ENCODE results near the gene TGFBR3.

DNA sequence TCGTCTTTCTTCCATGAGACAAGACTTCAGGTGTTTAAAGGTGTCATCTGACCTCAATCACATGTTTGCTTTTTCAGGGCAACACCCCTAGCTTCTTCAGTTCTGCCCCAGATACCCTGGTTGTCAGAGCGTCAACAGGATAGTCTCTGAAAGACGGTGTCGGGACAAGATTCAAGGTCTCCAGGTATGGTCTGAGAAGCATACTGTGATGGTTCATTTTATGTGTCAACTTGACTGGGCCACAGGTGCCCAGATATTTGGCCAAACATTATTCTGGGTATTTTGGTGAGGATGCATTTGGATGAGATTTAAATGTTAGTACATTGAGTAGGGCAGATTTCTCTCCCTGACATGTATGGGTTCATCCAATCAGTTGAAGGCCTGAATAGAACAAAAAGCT, 148.3 kb downstream of the TGFBR3 start:
- TF ChIP-seq, protein P1, sequence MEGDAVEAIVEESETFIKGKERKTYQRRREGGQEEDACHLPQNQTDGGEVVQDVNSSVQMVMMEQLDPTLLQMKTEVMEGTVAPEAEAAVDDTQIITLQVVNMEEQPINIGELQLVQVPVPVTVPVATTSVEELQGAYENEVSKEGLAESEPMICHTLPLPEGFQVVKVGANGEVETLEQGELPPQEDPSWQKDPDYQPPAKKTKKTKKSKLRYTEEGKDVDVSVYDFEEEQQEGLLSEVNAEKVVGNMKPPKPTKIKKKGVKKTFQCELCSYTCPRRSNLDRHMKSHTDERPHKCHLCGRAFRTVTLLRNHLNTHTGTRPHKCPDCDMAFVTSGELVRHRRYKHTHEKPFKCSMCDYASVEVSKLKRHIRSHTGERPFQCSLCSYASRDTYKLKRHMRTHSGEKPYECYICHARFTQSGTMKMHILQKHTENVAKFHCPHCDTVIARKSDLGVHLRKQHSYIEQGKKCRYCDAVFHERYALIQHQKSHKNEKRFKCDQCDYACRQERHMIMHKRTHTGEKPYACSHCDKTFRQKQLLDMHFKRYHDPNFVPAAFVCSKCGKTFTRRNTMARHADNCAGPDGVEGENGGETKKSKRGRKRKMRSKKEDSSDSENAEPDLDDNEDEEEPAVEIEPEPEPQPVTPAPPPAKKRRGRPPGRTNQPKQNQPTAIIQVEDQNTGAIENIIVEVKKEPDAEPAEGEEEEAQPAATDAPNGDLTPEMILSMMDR (IDR thresholded peaks at IDR 0.05; ENCODE audit: insufficient read depth, low read length, poor library complexity, severe bottlenecking) = no peak
- no peak for TF ChIP-seq EZH2phosphoT487 (conservative IDR thresholded peaks at IDR 0.05; ENCODE audit: low read length)
